Cerebellar cortex (tissue), 1 donor: ENCODE measurements around the gene SGCG.
"Not testable (repeated sequence)": the region's sequence is repeated elsewhere in the genome, so short reads cannot be mapped to it uniquely, and the experiment has no call there.

Experiments used
- DNase-seq: peaks from one replicate; pipeline ENCODE4 v3.0.0-alpha.2; 2015; ENCODE audit warnings: low spot score

The SGCG gene, protein sequence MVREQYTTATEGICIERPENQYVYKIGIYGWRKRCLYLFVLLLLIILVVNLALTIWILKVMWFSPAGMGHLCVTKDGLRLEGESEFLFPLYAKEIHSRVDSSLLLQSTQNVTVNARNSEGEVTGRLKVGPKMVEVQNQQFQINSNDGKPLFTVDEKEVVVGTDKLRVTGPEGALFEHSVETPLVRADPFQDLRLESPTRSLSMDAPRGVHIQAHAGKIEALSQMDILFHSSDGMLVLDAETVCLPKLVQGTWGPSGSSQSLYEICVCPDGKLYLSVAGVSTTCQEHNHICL

GRCh38 chr13:23180711-23181110, at the start of gene SGCG:
TSS of gene SGCG (plus strand) at chr13:23180979. CDS start at chr13:23203695, 22,716 bp downstream.
- DNase-seq, result no peak

- no peak for DNase-seq
Observed at GRCh38 chr13:23134542-23134941, 46.2 kb upstream of the SGCG start.

DNA sequence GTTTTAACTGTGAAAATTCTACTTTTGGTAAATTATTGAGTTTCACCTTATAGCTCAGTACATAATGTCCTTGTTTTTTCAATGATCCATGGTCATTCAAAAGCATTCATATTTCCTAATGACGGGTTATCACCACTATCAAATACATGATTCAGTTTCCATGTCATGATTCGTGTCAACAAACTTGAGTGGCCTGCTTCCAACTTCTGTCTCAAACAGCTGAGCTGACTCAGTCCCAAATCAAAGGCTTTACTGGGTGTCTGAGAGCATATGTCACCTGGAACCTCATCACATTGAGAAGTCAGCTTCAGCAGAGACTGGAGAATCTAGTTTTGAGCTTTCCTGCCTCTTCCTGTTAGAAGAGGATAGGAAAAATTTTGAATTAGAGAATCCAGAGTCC, 40.3 kb upstream of the SGCG start:
- DNase-seq, result no peak

- no peak for DNase-seq
Observed at GRCh38 chr13:23141964-23142363, 38.8 kb upstream of the SGCG start.

DNA sequence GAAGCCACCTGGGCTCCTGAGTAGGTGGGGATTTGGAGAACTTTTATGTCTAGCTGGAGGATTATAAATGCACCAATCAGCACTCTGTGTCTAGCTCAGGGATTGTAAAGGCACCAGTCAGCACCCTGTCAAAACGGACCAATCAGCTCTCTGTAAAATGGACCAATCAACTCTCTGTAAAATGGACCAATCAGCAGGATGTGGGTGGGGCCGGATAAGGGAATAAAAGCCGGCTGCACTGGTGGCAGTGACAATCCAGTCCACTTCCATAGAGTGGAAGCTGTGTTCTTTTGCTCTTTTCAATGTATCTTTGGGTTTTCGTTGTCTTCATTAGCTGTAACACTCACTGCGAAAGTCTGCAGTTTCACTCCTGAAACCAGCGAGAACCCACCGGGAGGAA, 38.2 kb upstream of the SGCG start:
- not testable (repeated sequence) for DNase-seq

GRCh38 chr13:23144431-23144830, 36.3 kb upstream of the SGCG start:
- no peak for DNase-seq

DNA sequence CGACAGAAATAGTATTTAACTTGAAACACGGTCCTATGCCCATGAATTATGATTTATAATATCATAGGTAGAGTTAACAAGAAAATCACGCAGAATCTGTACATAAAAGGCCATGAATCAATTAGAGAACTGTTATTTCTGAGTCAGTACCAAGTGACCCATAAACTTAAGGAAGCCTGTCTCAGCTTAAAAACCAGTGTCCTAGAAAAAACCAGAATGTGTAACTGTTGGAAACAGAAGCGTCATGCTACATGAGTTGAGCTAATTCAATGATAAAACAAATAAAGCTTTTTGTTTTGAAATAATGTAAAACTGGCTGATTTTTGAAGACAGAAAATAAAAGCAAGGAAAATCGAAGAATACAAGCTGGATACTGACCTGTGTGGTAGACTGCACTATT, 34.8 kb upstream of the SGCG start:
- DNase-seq, result no peak

DNA sequence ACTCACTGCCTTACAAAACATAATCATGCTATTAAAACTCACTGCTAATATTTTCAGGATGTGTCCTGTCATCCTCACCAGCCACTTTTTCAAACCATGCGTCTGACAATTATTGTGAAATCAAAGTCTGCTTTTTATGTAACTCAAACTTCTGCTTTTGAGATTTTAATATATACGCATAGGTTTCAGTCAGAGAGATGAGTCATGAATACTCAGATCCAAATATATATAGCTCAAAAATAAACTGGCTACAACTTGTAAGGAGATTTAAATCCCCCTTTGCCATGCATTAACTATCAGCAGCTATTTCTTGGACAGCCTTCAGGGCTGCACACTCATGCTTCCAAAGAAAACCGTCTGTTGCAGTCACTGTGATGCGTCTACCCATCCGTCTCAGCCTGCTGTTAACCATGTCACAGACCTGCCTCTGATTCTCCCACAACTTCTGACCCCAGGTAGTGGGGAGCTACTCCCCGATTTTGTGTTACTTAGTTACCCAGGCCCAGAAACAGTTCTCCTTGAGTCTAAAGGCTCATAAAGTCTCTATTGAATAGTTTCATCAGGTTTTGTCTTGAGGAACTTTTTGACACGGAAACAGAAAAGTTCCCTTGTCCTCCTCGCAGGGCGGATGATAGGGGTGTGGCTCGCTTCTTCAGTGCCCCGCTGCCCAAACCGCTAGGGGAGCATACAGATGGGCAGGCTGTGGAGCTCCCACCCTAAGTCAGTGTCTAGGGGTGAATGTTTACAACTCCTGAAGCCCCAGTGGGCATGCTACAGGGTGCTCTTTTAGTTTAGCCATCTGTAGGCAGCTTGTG, 33.8 kb upstream of the SGCG start:
- no peak for DNase-seq

- no peak for DNase-seq
Observed at GRCh38 chr13:23147827-23148226, 33.0 kb upstream of the SGCG start.

DNA sequence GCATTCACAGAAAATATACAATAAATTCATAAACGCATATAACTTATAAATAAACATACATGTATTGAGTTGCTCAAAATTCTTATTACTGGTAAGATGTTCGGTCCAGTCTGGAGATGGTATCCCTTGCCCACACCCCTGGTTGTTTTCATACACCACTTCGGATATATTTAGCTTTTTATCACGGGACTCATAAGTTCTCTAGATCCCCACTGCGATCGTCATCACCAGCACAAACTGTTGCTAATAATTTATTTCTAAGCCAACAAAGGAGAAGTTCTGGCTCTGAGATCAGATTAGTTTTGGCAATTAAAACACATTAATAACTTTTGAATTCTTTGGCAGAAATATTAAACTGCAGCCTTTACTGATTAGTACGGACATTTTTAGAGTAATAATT, 23.0 kb upstream of the SGCG start:
- DNase-seq, result no peak

GRCh38 chr13:23159205-23159759, 21.5 kb upstream of the SGCG start:
- no peak for DNase-seq

GRCh38 chr13:23159760-23160637, 20.8 kb upstream of the SGCG start:
- DNase-seq, result no peak

GRCh38 chr13:23160638-23161480, 19.9 kb upstream of the SGCG start:
- DNase-seq, result no peak

DNA sequence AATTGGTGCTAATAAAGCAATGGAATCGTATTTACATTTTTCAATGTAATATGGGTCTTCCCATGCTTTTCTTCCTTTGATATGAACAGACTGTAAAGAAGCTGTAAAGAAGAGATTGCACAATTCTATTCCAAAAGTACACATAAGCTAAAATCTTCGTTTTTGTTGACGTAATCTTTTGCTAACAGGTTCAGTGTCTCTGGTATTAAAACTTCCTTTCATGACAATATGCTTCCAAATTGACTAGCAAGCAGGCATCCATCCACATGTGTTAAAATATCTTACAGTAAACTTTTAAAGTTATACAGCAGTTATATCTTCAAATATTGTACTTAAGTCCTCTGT, 19.3 kb upstream of the SGCG start:
- DNase-seq, result no peak

- DNase-seq, result no peak
Observed at GRCh38 chr13:23175920-23176319, 4.9 kb upstream of the SGCG start.

DNA sequence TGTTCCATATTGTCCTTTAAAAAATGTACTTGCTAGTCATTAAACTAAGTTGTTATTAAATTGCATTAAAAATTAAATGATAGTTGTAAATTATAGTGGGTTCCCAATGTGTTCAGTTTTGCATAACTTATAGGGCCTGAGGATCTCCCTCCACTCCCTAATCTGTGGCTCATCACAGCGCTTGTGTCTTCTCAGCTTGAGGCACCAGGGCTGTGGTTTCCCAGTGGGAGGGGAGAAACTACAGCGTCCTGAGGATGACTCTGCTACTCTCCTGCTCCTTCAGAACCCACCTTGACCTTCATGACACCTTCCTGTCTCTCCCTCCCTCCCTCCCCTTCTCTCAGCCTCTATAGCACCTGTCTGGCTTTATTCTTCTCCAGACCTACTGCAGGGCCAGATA, 1.4 kb downstream of the SGCG start:
- no peak for DNase-seq

DNA sequence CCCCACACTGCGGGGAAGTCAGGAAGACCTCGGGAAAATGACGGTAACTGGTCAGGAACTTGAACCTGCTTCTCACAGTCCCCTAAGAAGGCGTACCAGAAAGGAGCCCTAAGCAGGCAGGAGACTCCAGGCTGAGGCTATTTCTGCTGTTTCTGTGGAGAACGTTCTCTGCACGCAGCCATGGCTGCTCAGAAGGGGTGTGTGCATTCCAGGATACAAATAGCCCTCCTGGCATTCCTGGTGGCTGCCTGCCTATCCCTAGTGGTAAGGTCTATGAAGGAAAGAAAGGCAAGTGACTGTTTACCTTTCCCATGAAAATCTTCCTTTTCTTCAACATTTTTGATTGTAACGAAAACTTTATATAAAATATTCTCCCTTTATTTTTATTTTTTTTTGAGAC, 2.5 kb downstream of the SGCG start:
- DNase-seq, result no peak

DNA sequence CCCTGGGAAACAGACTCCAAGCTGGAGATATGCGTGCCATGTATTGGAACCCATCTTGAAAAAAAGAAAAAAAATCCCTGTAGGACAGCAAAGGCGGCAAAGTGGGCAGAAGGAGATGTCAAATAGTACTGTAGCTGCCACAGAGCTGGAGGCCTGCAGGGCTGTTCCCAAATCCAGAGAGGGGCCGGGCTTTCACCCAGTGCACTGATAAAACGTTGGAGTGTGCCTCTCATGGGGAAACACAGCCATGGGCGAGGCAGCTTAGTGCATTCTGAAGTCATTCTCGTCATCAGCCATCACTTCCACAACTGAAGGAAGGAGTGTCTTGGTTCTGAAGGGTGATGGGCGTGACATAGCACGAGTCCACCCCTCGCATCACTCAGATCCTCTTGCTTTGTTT, 4.8 kb downstream of the SGCG start:
- no peak for DNase-seq

DNA sequence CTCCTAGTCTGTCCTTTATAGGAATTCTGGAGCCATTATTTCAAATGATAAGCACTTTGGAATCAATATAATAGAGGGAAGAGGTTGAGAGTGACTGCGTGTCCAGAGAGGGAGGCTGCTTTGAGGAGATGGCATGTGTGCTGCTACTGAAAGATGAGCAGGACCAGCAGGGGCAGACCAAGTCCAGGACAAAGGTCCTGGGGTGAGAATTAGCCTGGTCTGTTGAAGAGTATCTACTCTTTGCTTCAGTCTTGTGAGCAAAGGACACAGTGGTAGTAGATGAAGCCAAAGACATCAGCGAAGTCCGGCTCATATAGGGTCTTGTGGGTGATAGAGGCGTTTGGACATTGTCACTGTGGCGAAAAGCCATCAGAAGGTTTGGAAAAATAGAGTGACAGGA, 21.1 kb downstream of the SGCG start:
- no peak for DNase-seq

GRCh38 chr13:23202383-23202782, 21.6 kb downstream of the SGCG start:
- no peak for DNase-seq

DNA sequence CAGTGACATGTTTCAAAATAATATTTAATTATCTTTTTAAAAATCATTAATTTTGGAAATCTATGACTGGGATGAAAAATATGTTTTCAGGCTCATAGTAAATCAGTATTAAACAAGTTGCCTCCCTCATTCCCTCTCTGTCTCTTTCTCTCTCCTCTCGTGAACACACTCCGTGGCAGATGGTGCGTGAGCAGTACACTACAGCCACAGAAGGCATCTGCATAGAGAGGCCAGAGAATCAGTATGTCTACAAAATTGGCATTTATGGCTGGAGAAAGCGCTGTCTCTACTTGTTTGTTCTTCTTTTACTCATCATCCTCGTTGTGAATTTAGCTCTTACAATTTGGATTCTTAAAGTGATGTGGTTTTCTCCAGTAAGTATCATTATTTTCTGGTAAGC, 22.7 kb downstream of the SGCG start:
- no peak for DNase-seq

DNA sequence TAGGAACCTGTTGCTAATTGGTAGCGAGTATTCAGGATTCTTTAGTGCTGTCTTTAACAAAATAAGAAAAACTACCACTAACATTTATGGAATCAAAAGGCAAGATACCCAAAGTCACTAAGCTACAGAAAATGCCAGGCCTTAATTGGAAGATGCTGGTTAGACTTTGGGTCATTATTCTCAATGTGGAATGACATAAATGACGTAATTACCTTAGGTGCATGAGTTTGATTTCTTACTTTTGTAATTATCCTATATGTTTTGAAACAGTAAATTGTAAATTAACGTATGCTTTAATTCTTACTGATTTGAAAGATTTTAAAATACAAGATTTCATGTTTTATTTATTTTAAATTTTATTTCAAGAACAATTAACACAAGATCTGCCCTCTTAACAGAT, 25.0 kb downstream of the SGCG start:
- no peak for DNase-seq
